ENCODE measurements around the gene APPBP2.
"Not testable (repeated sequence)": the region's sequence is repeated elsewhere in the genome, so short reads cannot be mapped to it uniquely, and the experiment has no call there.

Gene APPBP2

GRCh38 chr17:60493847-60494321 lies 32.2 kb downstream of the APPBP2 start:
- DNase-seq (ENCODE audit: low read depth in 2 of 2) = no peak

DNA sequence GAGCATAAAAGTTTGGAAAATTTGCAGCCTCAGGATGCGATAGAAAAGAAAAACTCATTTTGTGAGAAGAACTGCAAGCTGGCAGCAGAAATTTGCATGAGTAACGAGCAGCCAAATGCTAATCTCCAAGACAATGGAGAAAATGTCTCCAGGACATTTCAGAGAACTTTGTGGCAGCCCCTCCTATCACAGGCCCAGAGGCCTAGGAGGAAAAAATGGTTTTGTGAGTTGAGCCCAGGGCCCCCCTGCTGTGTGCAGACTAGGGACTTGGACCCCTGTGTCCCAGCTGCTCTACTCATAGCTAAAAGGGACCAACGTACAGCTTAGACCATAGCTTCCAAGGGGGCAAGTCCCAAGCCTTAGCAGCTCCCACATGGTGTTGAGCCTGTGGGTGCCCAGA lies 34.3 kb downstream of the APPBP2 start:
- DNase-seq (ENCODE audit: low read depth in 2 of 2) = no peak

DNA sequence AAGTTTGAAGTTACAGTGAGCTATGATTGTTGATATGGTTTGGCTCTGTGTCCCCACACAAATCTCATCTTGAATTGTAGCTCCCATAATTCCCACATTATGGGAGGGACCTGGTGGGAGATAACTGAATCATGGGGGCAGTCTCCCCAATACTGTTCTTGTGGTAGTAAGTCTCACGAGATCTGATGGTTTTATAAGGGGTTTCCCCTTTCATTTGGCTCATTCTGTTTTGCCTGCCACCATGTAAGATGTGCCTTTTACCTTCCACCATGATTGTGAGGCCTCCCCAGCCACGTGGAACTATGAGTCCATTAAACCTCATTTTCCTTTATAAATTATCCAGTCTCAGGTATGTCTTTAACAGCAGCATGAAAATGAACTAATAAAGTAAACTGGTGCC lies 35.4 kb downstream of the APPBP2 start:
- DNase-seq (ENCODE audit: low read depth in 2 of 2) = not testable (repeated sequence)

DNA sequence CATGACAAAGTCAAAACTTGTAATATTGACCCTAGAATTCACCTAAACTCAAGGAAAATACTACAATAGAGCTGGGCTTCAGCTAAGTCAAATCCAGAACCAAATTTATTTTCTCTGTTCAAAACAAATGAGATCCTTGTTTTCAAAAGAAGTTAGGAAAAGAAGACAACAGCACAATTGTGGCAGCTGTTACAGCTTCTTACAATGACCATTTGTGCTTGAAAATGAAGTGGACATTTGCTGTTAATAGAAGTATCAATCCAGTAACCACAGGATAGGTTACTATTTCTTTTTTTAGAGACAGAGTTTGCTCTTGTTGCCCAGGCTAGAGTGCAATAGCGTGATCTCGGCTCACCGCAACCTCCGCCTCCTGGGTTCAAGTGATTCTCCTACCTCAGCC lies 44.4 kb downstream of the APPBP2 start:
- no peak for DNase-seq (ENCODE audit: low read depth in 2 of 2)

DNA sequence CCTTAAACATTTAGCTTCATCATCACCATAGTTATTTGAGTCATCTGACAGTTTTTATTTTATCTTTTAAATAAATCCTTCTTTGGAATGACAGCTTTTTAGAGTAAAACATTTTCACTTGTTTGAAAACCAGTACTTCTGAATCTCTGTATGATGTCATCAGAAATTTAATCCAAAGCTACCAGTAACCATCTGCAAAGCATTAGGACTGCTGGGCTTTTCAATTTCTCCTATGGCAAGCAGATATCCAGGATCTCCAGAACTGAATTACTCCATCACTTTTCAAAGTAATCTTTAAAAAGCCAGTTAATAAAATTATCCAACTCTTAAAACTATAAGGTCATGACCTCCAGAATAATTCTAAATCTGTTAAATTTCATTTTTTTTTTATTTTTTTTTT lies 52.3 kb downstream of the APPBP2 start:
- no peak for DNase-seq (ENCODE audit: low read depth in 2 of 2)

GRCh38 chr17:60472449-60472848 lies 53.6 kb downstream of the APPBP2 start:
- no peak for DNase-seq (ENCODE audit: low read depth in 2 of 2)

- DNase-seq (ENCODE audit: low read depth in 2 of 2) = no peak
These were observed 54.6 kb downstream of the APPBP2 start for GRCh38 chr17:60471451-60471850.

- no peak for DNase-seq (ENCODE audit: low read depth in 2 of 2)
These were observed 57.7 kb downstream of the APPBP2 start for GRCh38 chr17:60468371-60468770.

DNA sequence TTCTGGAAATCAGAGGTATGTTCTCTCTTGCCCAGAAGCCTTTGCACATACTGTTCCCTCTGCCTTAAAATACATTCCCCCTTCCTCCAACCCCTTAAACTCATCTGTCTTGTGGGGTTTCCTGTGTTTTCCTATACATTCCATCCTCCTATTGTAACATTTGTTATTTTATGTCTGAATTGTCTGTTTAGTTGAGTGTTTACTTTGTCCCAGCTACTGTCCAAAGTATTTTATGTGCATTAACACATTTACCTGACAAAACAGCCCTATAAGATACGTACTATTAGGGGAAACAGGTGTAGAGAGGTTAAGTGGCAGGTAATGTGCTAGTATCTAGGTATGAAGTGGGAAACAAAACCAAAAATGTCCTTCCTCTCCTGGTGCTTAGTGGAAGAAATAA lies 61.7 kb downstream of the APPBP2 start:
- no peak for DNase-seq (ENCODE audit: low read depth in 2 of 2)

DNA sequence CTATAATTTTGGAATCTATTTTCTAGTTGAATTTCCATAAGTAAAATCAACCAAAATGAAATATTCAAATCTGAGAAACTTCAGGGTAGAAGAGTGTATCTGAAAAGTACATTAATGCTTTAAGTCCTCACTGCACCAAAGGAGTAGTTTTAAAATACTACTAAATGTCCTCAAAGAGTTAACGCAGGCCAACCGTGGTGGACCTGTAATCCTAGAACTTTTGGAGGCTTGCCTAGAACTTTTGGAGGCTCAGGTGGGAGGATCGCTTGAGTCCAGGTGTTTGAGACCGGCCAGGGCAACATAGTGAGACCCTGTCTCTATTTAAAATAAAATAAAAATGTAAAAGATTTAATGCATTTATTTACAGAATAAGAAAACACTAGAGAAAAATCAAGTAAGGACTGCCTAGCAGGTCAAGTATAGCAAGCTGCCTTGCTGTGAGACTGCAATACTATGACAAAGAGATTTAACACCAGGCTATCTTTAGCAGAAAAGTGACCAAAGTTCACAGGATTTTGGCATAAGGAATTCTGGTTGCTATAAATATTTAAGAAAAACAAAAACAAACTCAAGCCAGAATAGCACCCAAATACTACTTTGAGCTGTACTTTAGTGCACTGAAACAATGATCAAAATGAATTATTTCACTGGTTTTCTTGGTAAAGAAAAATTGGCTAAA lies 62.7 kb downstream of the APPBP2 start:
- no peak for DNase-seq (ENCODE audit: low read depth in 2 of 2)

GRCh38 chr17:60461584-60461983 lies 64.5 kb downstream of the APPBP2 start:
- DNase-seq (ENCODE audit: low read depth in 2 of 2) = no peak

DNA sequence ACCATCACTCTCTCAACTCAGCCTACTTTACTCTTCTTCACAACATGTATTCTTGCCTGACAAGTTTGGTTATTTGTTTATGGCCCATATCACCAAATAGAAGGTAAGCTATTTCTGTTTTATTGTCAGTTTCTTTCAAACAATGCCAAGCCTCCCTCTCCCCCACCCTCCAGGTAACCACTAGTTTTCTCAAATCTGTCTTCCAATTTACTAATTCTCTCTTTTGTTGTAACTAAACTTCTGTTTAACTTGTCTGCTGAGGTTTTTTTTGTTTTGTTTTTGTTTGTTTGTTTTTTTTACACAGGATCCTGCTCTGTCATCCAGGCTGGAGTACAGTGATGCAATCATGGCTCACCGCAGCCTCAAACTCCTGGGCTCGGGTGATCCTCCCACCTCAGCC lies 68.9 kb downstream of the APPBP2 start:
- DNase-seq (ENCODE audit: low read depth in 2 of 2) = no peak

GRCh38 chr17:60455378-60455777 lies 70.7 kb downstream of the APPBP2 start:
- no peak for DNase-seq (ENCODE audit: low read depth in 2 of 2)

- DNase-seq (ENCODE audit: low read depth in 2 of 2) = no peak
These were observed 74.1 kb downstream of the APPBP2 start for GRCh38 chr17:60451965-60452364.

DNA sequence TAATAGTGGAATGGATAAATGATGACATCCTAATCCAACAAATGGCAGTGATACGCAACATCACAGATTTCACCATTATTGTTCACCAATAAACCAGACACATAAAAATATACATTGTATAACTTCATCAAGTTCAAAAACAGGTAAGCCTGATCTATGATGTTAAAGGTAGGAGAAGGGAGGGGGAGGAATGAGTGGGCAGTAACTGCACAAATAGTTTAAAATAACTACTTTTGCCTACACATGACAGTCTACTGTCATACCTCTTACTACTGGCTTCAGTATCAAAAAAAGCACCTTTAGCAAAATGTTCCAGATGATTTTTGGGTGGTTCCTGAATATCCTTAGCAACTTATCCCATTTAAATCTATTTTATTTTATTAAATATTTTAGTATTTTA lies 75.0 kb downstream of the APPBP2 start:
- DNase-seq (ENCODE audit: low read depth in 2 of 2) = no peak

GRCh38 chr17:60447375-60447774 lies 78.7 kb downstream of the APPBP2 start:
- no peak for DNase-seq (ENCODE audit: low read depth in 2 of 2)

DNA sequence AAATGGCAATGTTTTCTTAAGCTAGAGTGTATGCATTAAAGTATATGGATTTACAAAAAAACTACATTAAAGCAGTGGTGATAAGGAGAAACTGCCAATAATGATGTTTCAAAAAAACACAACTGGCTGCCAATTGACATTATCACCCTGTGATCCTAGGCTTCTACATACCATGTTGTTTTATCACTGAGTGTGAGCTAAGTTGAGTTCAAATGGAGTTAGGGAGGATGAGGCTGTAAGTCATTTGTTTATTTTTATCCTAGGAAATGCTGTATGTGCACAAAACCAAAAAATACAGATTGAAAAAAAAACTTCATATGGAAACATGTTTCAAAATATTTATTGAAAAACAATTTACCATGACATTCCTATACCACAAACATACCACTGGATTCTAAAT lies 80.9 kb downstream of the APPBP2 start:
- DNase-seq (ENCODE audit: low read depth in 2 of 2) = no peak

GRCh38 chr17:60443713-60444112 lies 82.3 kb downstream of the APPBP2 start:
- DNase-seq (ENCODE audit: low read depth in 2 of 2) = no peak

GRCh38 chr17:60442271-60443173 lies 83.5 kb downstream of the APPBP2 start:
- no peak for DNase-seq (ENCODE audit: low read depth in 2 of 2)

DNA sequence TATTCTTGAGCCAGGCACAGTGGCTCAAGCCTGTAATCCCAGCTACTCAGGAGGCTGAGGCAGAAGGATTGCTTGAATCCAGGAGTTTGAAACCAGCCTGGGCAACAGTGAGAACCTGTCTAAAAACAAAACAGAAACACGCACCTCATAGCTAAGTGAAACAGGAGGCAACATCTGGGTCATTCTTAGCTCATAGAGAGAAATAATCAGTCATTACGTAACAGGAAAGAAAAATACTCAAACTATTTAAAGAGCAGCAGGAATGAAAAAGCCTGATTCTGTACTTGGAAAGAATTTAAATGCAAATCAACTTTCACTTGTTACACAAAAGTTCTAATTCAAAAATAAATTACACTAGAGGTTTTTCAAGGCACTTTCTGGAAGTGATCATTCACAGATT lies 86.5 kb downstream of the APPBP2 start:
- no peak for DNase-seq (ENCODE audit: low read depth in 2 of 2)

DNA sequence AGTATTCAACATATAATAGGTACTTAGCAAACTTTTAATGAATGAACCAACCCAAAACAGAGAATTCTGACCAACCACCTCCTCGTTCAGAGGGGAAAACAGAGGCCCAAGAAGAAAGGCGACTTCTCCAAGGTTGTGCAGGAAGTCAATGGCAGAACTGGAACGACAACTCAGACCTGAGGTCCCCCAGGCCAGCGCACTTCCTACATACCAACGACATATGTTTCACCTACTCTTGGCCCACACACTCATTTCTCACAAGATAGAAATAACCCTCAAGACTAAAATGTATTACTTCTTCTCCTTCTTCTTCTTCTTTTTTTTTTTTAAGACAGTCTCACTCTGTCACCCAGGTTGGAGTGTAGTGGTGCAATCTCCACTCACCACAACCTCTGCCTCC lies 89.4 kb downstream of the APPBP2 start:
- DNase-seq (ENCODE audit: low read depth in 2 of 2) = no peak

DNA sequence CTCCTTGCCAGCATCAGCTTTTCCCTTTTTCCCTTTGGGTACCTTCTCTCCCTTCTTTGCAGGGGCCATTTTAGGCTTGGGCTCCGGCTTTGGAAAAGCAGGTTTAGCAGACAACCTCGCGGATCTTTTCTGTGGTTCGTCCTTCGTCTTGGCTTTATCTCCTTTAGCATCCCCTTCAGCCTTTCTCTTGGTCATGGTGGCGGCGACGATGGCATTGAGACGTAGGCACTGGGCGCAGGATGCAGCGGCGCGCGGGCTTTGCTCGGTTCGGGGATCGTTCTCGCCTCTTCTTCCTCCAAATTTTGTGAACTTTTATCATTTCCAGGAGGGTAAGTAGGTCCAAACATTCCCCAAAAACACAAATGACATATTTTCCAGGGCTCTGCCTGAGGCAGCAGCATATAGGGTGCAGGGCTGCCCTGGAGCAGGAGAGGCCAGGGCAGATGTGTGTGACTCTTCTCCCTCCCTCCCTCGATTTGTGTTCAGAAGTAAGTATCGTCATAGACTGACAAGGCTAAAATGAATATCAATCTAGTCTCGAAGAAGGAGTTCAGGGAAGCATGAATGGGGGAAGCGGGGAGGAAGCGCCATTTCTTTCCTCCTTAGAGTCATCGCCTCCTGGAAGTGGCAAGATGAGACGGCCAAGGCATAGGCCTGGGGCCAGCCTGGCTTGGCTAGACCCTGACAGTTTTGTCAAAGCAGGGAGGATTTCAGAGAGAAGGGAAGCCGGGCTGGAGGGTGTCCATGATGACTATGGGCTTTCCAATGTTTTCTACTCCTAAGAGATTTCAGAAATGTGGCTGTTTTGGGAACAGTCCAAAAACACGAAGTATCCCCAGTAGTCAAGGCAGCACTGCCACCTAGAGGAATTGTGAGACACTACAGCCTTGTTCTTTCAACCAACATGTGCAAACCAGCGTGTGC lies 90.5 kb downstream of the APPBP2 start:
- peak; percentile 24 to 29 for DNase-seq (ENCODE audit: low read depth in 2 of 2)

Data from stimulated activated CD4-positive, alpha-beta T cell treated with anti-CD3 and anti-CD28 coated beads, Interleukin-1b, Interleukin-23, amount 100 ng/mL, for 1 hour (primary cell).